ENCODE measurements around the gene HSPH1. TPM values are rescaled to one million over a fixed set of nuclear protein-coding genes. Genes with fewer than 3 reads are reported as not detected.

The HSPH1 gene
- total RNA-seq, 1 experiment from 2014 or later = 145 TPM

GRCh38 chr13:31138515-31138914 is 23.2 kb downstream of the HSPH1 start:
- Histone ChIP-seq H3K36me3 (ENCODE audit: control insufficient read depth, insufficient read depth, low read length) (peaks cover 74% of the 10 kb centered on the region), H3K4me3 (ENCODE audit: low read depth in 2 of 2, low read length in 2 of 2) (no peak overlapping the region), H3K9me3 (ENCODE audit: control insufficient read depth, insufficient read depth, low read depth, low read length) (no peaks in the 10 kb centered on the region), H3K27me3 (ENCODE audit: control insufficient read depth, insufficient read depth, low read length) (no peaks in the 10 kb centered on the region), H3K27ac (ENCODE audit: low read length) (no peak overlapping the region), H3K4me1 (ENCODE audit: control insufficient read depth, insufficient read depth, low read length) (no peaks in the 10 kb centered on the region)
- ATAC-seq (no peak), DNase-seq (ENCODE audit: low read depth, low spot score) (no peak)
- POLR2A ChIA-PET = interaction anchor here (0.6 kb wide), 1 partner anchor 623 kb away, joined by 5 read pairs; no protein-coding TSS in a partner anchor
- intact Hi-C loops (cut with micrococcal nuclease; ENCODE audit: unreplicated experiment) = no loop called here
- in situ Hi-C loops (cut with HindIII; ENCODE audit: low pct_unique_long_range_greater_than_20kb, low sequenced_read_pairs) = no loop called here
- no TSS peak for BruUV-seq (replicated peaks)
- TF ChIP-seq SIN3A (IDR thresholded peaks at IDR 0.05; ENCODE audit: borderline replicate concordance, insufficient read depth, low read depth, low read length) = no peak
- TF ChIP-seq, protein P1, sequence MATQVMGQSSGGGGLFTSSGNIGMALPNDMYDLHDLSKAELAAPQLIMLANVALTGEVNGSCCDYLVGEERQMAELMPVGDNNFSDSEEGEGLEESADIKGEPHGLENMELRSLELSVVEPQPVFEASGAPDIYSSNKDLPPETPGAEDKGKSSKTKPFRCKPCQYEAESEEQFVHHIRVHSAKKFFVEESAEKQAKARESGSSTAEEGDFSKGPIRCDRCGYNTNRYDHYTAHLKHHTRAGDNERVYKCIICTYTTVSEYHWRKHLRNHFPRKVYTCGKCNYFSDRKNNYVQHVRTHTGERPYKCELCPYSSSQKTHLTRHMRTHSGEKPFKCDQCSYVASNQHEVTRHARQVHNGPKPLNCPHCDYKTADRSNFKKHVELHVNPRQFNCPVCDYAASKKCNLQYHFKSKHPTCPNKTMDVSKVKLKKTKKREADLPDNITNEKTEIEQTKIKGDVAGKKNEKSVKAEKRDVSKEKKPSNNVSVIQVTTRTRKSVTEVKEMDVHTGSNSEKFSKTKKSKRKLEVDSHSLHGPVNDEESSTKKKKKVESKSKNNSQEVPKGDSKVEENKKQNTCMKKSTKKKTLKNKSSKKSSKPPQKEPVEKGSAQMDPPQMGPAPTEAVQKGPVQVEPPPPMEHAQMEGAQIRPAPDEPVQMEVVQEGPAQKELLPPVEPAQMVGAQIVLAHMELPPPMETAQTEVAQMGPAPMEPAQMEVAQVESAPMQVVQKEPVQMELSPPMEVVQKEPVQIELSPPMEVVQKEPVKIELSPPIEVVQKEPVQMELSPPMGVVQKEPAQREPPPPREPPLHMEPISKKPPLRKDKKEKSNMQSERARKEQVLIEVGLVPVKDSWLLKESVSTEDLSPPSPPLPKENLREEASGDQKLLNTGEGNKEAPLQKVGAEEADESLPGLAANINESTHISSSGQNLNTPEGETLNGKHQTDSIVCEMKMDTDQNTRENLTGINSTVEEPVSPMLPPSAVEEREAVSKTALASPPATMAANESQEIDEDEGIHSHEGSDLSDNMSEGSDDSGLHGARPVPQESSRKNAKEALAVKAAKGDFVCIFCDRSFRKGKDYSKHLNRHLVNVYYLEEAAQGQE (IDR thresholded peaks at IDR 0.05; ENCODE audit: insufficient read depth in 1 of 2, low read depth in 2 of 2, low read length in 1 of 2) = no peak
- CTCF ChIA-PET = no interaction called here

GRCh38 chr13:31136724-31137123 is 25.0 kb downstream of the HSPH1 start:
- TF ChIP-seq POLR2AphosphoS5 (IDR thresholded peaks at IDR 0.05; ENCODE audit: low read depth, low read length) = no peak
- TF ChIP-seq, protein P1 (IDR thresholded peaks at IDR 0.05; ENCODE audit: insufficient read depth in 1 of 2, low read depth in 2 of 2, low read length in 1 of 2) = no peak
- TF ChIP-seq SIN3A (IDR thresholded peaks at IDR 0.05; ENCODE audit: borderline replicate concordance, insufficient read depth, low read depth, low read length) = no peak
- TF ChIP-seq, protein P2, sequence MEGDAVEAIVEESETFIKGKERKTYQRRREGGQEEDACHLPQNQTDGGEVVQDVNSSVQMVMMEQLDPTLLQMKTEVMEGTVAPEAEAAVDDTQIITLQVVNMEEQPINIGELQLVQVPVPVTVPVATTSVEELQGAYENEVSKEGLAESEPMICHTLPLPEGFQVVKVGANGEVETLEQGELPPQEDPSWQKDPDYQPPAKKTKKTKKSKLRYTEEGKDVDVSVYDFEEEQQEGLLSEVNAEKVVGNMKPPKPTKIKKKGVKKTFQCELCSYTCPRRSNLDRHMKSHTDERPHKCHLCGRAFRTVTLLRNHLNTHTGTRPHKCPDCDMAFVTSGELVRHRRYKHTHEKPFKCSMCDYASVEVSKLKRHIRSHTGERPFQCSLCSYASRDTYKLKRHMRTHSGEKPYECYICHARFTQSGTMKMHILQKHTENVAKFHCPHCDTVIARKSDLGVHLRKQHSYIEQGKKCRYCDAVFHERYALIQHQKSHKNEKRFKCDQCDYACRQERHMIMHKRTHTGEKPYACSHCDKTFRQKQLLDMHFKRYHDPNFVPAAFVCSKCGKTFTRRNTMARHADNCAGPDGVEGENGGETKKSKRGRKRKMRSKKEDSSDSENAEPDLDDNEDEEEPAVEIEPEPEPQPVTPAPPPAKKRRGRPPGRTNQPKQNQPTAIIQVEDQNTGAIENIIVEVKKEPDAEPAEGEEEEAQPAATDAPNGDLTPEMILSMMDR (IDR thresholded peaks at IDR 0.05) = no peak
- no peak for TF ChIP-seq TCF7L2 (IDR thresholded peaks at IDR 0.05; ENCODE audit: low read depth, low read length)
- BruUV-seq (replicated peaks) = TSS peak; percentile 88
- Histone ChIP-seq H3K4me1 (ENCODE audit: control insufficient read depth, insufficient read depth, low read length) (no peaks in the 10 kb centered on the region), H3K4me3 (ENCODE audit: low read depth in 2 of 2, low read length in 2 of 2) (no peak overlapping the region), H3K27me3 (ENCODE audit: control insufficient read depth, insufficient read depth, low read length) (no peaks in the 10 kb centered on the region), H3K27ac (ENCODE audit: low read length) (no peak overlapping the region), H3K9me3 (ENCODE audit: control insufficient read depth, insufficient read depth, low read depth, low read length) (no peaks in the 10 kb centered on the region), H3K36me3 (ENCODE audit: control insufficient read depth, insufficient read depth, low read length) (peaks cover 58% of the 10 kb centered on the region)
- CTCF ChIA-PET = no interaction called here
- in situ Hi-C loops (cut with HindIII; ENCODE audit: low pct_unique_long_range_greater_than_20kb, low sequenced_read_pairs) (no loop called here), intact Hi-C loops (cut with micrococcal nuclease; ENCODE audit: unreplicated experiment) (no loop called here)
- no peak for ATAC-seq
- POLR2A ChIA-PET = interaction anchor here (0.6 kb wide), 1 partner anchor 174 kb away, joined by 8 read pairs; no protein-coding TSS in a partner anchor
- no peak for DNase-seq (ENCODE audit: low read depth, low spot score)

Data from Panc1 (cell line).